RWPE1 (cell line): ENCODE measurements around the gene STX1A.

Experiments used
- CTCF ChIA-PET: fragments of 350-600 bp; sonication (Branson Sonifier 250); formaldehyde crosslinking; extraction: SDS; loops from one replicate; lab custom pipeline; 2021; lab: Yijun Ruan, JAX
- POLR2A ChIA-PET: fragments of 400-600 bp; formaldehyde crosslinking; extraction: SDS; loops from one replicate; lab custom pipeline; 2020; ENCODE audit warnings: antibody characterized with exemption; ENCODE audit not compliant: low non-redundant PET; lab: Yijun Ruan, JAX
- DNase-seq: peaks from one replicate; pipeline ENCODE4 v3.0.0; 2012; ENCODE audit warnings: low spot score
- H3K27ac ChIP-seq: fragments of 450-650 bp; 2 replicates; pipeline ENCODE4 v1.5.1; 2017
- CTCF ChIP-seq: fragments of 450-650 bp; conservative IDR thresholded peaks from 2 replicates; pipeline ENCODE4 v1.5.1; 2017; ENCODE audit warnings: low read depth, mild to moderate bottlenecking

STX1A gene

GRCh38 chr7:73758581-73759138 lies 39.2 kb upstream of the STX1A start:
- no peak for DNase-seq
- no peak for TF ChIP-seq CTCF
- POLR2A ChIA-PET, result no interaction called here
- CTCF ChIA-PET, result no interaction called here
- H3K27ac ChIP-seq, result no peak overlapping the region

GRCh38 chr7:73749931-73750776 lies 30.7 kb upstream of the STX1A start:
- no peak for TF ChIP-seq CTCF
- ChIA-PET POLR2A (no interaction called here), CTCF (no interaction called here)
- H3K27ac ChIP-seq, result no peak overlapping the region
- DNase-seq, result no peak

- POLR2A ChIA-PET, result interaction anchor here (0.6 kb wide), 1 partner anchor 92 kb away, joined by 4 read pairs; no protein-coding TSS in a partner anchor
- no peak for TF ChIP-seq CTCF
- H3K27ac ChIP-seq, result no peak overlapping the region; the same call in 1 of the 2 replicates
- DNase-seq, result no peak
- CTCF ChIA-PET, result interaction anchor here (0.6 kb wide), 1 partner anchor 21 kb away, joined by 5 read pairs; no protein-coding TSS in a partner anchor
Measured at GRCh38 chr7:73746378-73746777, 26.9 kb upstream of the STX1A start.

GRCh38 chr7:73742753-73743641 lies 23.5 kb upstream of the STX1A start:
- no peak for TF ChIP-seq CTCF
- POLR2A ChIA-PET, result no interaction called here
- CTCF ChIA-PET, result no interaction called here
- DNase-seq, result no peak
- peak overlapping the region; percentile 27 for H3K27ac ChIP-seq

GRCh38 chr7:73742338-73742752 lies 22.9 kb upstream of the STX1A start:
- no peak for TF ChIP-seq CTCF
- POLR2A ChIA-PET, result no interaction called here

More at GRCh38 chr7:73742338-73742752, 22.9 kb upstream of the STX1A start:
- DNase-seq, result no peak
- CTCF ChIA-PET, result interaction anchor here (0.7 kb wide), 1 partner anchor 17 kb away, joined by 3 read pairs; no protein-coding TSS in a partner anchor
- peak overlapping the region; percentile 27; the same call in 1 of the 2 replicates for H3K27ac ChIP-seq
